Skeletal muscle tissue (tissue), 4 donors: ENCODE measurements around the gene CNST. TPM values are rescaled to one million over a fixed set of nuclear protein-coding genes. Genes with fewer than 3 reads are reported as not detected.

ENCODE experiments used
- H3K27ac ChIP-seq: one replicate; pipeline ENCODE4 v1.7.0; 2013; ENCODE audit warnings: mild to moderate bottlenecking, low read depth, low read length, inconsistent platforms
- H3K27me3 ChIP-seq, 3 donors: one replicate each; pipeline ENCODE4 v1.7.0; 2013; ENCODE audit warnings: low read length in 3 of 3; ENCODE audit not compliant: control insufficient read depth in 3 of 3, insufficient read depth in 3 of 3
- H3K36me3 ChIP-seq, 3 donors: one replicate each; pipeline ENCODE4 v1.7.0; 2013; ENCODE audit warnings: low read length in 3 of 3; ENCODE audit not compliant: control insufficient read depth in 3 of 3, insufficient read depth in 3 of 3
- H3K4me1 ChIP-seq, 3 donors: one replicate each; pipeline ENCODE4 v1.7.0; 2013; ENCODE audit warnings: low read length in 3 of 3, mild to moderate bottlenecking in 3 of 3; ENCODE audit not compliant: control insufficient read depth in 3 of 3, insufficient read depth in 3 of 3
- H3K4me3 ChIP-seq, 3 donors: one replicate each; pipeline ENCODE4 v1.7.0; 2013; ENCODE audit warnings: low read length in 3 of 3
- H3K9ac ChIP-seq, 3 donors: one replicate each; pipeline ENCODE4 v1.7.0; 2013; ENCODE audit warnings: low read length in 3 of 3, mild to moderate bottlenecking in 3 of 3, moderate library complexity in 2 of 3, low read depth in 1 of 3
- H3K9me3 ChIP-seq, 3 donors: one replicate each; pipeline ENCODE4 v1.7.0; 2013; ENCODE audit warnings: low read length in 3 of 3; ENCODE audit not compliant: control insufficient read depth in 3 of 3
- total RNA-seq: library from RNA; depleted of rRNA; stranded (reverse); fragments of >200 nt; gene quantifications from one replicate; pipeline ENCODE4 v1.2.3, GENCODE V29; 2014
- donor health status: Osteomylitis.

Gene CNST, protein sequence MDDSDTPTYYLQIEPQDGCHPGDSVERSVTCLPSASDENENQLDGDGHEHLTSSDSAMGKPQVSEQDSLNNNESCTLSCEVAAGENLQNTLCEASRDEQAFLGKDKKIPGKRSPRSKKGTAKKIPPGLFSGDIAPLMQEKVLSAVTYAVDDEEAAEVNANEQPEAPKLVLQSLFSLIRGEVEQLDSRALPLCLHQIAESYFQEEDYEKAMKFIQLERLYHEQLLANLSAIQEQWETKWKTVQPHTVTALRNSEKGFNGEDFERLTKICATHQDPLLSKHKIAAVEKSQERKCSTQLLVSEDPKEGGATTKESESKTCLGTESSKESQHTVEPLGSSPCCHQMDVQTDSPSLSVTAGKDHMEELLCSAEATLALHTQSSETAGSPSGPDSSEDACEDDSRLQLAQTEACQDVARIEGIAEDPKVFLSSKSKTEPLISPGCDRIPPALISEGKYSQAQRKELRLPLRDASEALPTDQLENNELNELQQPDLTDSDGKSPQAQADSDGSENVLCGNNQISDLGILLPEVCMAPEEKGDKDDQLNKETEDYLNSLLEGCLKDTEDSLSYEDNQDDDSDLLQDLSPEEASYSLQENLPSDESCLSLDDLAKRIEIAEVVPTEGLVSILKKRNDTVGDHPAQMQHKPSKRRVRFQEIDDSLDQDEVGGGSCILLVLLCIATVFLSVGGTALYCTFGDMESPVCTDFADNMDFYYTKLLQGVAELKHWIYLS
- total RNA-seq = 15.1 TPM

- peak within 1 kb of the TSS; percentile 76 to 97 (median 96) for H3K4me3 ChIP-seq
- H3K27ac ChIP-seq = peak within 1 kb of the TSS; percentile 95
- no peaks in the 10 kb centered on the region for H3K27me3 ChIP-seq
- peaks cover 0 to 7% (median 5%) of the 10 kb centered on the region in 3 donors for H3K36me3 ChIP-seq
- H3K9me3 ChIP-seq = no peaks in the 10 kb centered on the region
- peaks cover 23 to 33% (median 32%) of the 10 kb centered on the region in 3 donors for H3K4me1 ChIP-seq
- peak within 1 kb of the TSS; percentile 94 to 98 (median 96) for H3K9ac ChIP-seq
Observed at GRCh38 chr1:246566128-246566812, at the start of gene CNST, which contains the start of gene TFB2M. Gene CNST (plus strand): TSS chr1:246566456. CDS start chr1:246591563, 25,107 bp downstream. Gene TFB2M (minus strand): TSS chr1:246566261. CDS start chr1:246566138, 123 bp downstream.

GRCh38 chr1:246517391-246517790 lies 48.9 kb upstream of the CNST start:
- Histone ChIP-seq H3K9me3 (peaks cover 0 to 12% (median 3%) of the 10 kb centered on the region in 3 donors), H3K4me3 (no peak overlapping the region), H3K4me1 (no peaks in the 10 kb centered on the region), H3K9ac (no peak overlapping the region), H3K36me3 (no peaks in the 10 kb centered on the region), H3K27ac (no peak overlapping the region), H3K27me3 (no peaks in the 10 kb centered on the region)

DNA sequence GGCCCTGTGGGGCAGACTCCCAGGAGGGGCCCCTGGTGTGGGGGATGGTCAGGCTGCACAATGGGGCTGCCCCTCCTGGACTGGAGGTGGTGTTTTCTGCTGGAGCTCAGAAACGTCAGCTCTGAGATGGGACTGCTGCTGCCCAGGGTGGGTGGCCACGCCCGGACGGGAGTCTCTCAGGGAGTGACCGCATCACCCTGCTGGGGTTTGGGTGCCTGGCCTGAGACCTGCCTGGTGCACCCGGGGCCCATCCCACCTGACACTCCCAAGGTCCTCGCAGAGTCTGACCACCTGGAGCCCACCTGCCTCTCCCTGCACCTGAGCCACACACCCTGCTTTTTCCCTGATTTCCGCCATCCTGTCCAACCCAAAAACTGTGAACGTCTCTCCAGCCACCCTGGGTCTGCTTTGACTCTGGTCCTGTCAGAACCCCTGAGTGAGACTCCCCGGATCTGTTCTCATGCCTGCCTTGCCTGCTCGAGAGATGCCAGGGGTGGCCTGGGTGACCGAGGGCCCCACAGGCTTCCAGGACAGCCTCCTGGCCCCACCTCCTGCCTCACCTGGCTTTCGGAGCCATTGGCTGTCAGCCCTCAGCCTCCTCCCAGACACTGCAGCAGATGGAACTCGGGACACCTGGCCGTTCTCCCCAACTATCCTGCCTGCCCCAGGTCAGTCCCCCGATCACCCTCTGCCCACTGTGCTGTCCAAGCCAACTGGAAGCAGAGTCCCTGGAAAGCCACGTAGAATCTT lies 47.6 kb upstream of the CNST start:
- H3K4me3 ChIP-seq = no peak overlapping the region
- no peak overlapping the region for H3K9ac ChIP-seq
- H3K27ac ChIP-seq = no peak overlapping the region
- no peaks in the 10 kb centered on the region for H3K4me1 ChIP-seq
- H3K9me3 ChIP-seq = peaks cover 0 to 12% (median 3%) of the 10 kb centered on the region in 3 donors
- no peaks in the 10 kb centered on the region for H3K27me3 ChIP-seq
- H3K36me3 ChIP-seq = no peaks in the 10 kb centered on the region

GRCh38 chr1:246519514-246519913 lies 46.7 kb upstream of the CNST start:
- Histone ChIP-seq H3K4me1 (no peaks in the 10 kb centered on the region), H3K36me3 (no peaks in the 10 kb centered on the region), H3K4me3 (no peak overlapping the region), H3K27me3 (no peaks in the 10 kb centered on the region), H3K9ac (no peak overlapping the region), H3K27ac (no peak overlapping the region), H3K9me3 (peaks cover 0 to 12% (median 3%) of the 10 kb centered on the region in 3 donors)

GRCh38 chr1:246526380-246526779 lies 39.9 kb upstream of the CNST start:
- Histone ChIP-seq H3K27ac (no peak overlapping the region), H3K36me3 (no peaks in the 10 kb centered on the region), H3K9ac (no peak overlapping the region), H3K9me3 (peaks cover 0 to 3% (median 2%) of the 10 kb centered on the region in 3 donors), H3K4me1 (no peaks in the 10 kb centered on the region), H3K27me3 (no peaks in the 10 kb centered on the region), H3K4me3 (no peak overlapping the region)

- Histone ChIP-seq H3K27me3 (no peaks in the 10 kb centered on the region), H3K9ac (no peak overlapping the region), H3K36me3 (no peaks in the 10 kb centered on the region), H3K27ac (no peak overlapping the region), H3K4me3 (no peak overlapping the region), H3K9me3 (peaks cover 0 to 3% (median 2%) of the 10 kb centered on the region in 3 donors), H3K4me1 (no peaks in the 10 kb centered on the region)
Observed at GRCh38 chr1:246526915-246527314, 39.3 kb upstream of the CNST start.

DNA sequence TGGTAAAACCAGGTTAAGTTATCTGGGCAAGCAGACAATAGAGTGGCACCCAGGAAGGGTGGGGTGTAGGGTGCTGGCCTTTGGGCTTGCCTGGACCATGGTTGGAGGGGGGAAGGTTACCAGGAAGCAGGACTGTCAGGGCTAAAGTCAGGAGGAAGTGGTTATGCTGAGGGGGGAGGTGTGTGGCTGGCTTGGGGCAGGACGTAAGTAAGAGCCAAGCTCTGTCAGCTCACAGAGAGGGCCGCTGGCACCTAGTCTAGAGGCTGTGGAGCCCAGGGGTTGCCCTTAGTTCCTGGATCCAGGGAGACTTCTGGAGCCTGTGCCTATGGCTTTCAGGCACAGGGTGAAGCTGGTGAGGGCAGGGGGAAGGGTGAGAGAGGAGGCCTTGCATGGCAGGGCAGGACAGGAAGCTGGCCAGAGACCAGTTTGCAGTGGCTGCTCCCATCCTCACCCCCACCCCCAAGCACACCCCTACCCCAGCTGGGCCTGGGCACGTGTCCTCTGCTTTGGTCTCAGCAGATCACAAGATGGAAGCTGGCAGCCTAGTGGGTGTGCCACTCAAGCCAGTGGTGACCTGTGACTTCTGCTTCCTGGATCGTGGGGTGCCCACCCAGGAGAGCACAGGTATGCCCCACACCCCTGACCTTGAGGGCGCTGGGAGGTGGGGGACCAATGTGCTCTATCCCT lies 38.7 kb upstream of the CNST start:
- Histone ChIP-seq H3K9ac (no peak overlapping the region), H3K9me3 (peaks cover 0 to 3% (median 2%) of the 10 kb centered on the region in 3 donors), H3K4me1 (no peaks in the 10 kb centered on the region), H3K4me3 (no peak overlapping the region), H3K27ac (no peak overlapping the region), H3K36me3 (no peaks in the 10 kb centered on the region), H3K27me3 (no peaks in the 10 kb centered on the region)

DNA sequence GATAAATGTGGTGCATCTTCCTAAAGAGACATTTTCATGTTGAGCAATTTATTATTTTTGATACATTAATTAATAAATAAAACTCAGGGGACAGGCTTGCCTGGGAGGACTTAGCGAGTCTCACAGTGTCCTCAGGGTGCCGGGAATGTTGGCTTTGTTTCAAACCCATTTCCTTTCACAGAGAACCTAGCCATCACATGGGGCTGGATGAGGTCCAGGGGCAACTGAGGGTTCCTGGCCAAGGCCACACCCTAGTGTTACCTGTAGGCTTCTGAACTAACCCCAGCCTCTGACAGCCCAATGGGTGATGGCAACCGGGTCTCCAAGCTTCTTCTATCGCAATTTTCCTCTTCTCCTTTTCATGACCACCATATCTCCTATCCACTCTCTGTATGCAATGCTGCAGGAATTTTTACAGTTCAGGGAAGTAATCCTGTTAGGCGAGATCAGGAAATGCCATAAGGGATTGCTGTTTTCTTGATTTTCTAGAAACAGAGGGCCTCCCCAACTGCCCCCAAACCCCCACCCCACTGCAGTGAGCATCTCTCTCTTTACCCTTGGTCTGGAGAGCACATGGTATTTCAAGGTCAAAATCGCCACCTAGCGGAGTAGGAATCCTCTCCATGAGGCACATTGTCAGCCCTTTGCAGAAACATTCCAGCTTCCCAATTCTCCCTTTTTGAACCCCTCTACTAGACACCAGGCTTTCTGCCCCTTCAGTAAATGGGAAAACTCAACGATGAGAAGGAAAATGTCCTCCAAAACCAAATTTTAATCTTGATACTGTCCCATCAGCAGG lies 37.1 kb upstream of the CNST start:
- Histone ChIP-seq H3K4me3 (no peak overlapping the region), H3K4me1 (no peaks in the 10 kb centered on the region), H3K36me3 (no peaks in the 10 kb centered on the region), H3K27ac (no peak overlapping the region), H3K9ac (no peak overlapping the region), H3K27me3 (no peaks in the 10 kb centered on the region), H3K9me3 (peaks cover 0 to 3% (median 2%) of the 10 kb centered on the region in 3 donors)
